ENCODE data around the gene MNAT1. TPM values are rescaled to one million over a fixed set of nuclear protein-coding genes. Genes with fewer than 3 reads are reported as not detected.

The MNAT1 gene
- total RNA-seq, 4 donors from 2014 or later: 8.4 to 25.4 (median 16.7) TPM

GRCh38 chr14:60732840-60733483 is 1.6 kb upstream of the MNAT1 start:
- no peak overlapping the region for H3K4me3 ChIP-seq (ENCODE audit: low read depth, poor library complexity, severe bottlenecking)
- DNase-seq (ENCODE audit: low spot score in 2 of 2): no peak
- 73 to 74% methylated on average over 4 of the region's 4 CpGs for WGBS, 2 donors
- TF ChIP-seq POLR2A (IDR thresholded peaks at IDR 0.05): no peak
- TF ChIP-seq, protein P1, sequence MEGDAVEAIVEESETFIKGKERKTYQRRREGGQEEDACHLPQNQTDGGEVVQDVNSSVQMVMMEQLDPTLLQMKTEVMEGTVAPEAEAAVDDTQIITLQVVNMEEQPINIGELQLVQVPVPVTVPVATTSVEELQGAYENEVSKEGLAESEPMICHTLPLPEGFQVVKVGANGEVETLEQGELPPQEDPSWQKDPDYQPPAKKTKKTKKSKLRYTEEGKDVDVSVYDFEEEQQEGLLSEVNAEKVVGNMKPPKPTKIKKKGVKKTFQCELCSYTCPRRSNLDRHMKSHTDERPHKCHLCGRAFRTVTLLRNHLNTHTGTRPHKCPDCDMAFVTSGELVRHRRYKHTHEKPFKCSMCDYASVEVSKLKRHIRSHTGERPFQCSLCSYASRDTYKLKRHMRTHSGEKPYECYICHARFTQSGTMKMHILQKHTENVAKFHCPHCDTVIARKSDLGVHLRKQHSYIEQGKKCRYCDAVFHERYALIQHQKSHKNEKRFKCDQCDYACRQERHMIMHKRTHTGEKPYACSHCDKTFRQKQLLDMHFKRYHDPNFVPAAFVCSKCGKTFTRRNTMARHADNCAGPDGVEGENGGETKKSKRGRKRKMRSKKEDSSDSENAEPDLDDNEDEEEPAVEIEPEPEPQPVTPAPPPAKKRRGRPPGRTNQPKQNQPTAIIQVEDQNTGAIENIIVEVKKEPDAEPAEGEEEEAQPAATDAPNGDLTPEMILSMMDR (IDR thresholded peaks at IDR 0.05): no peak
- intact Hi-C loops (cut with DNase I; ENCODE audit: low total_unique reads): no loop called here

GRCh38 chr14:60735416-60735815 is 855 bp downstream of the MNAT1 start:
- TF ChIP-seq, protein P1 (IDR thresholded peaks at IDR 0.05): no peak
- no peak for TF ChIP-seq POLR2A (IDR thresholded peaks at IDR 0.05)
- H3K4me3 ChIP-seq (ENCODE audit: low read depth, poor library complexity, severe bottlenecking): no peak overlapping the region
- intact Hi-C loops (cut with DNase I; ENCODE audit: low total_unique reads): no loop called here
- DNase-seq (ENCODE audit: low spot score in 2 of 2): no peak
- WGBS, 2 donors: 7 to 14% methylated on average over 5 of the region's 5 CpGs

DNA sequence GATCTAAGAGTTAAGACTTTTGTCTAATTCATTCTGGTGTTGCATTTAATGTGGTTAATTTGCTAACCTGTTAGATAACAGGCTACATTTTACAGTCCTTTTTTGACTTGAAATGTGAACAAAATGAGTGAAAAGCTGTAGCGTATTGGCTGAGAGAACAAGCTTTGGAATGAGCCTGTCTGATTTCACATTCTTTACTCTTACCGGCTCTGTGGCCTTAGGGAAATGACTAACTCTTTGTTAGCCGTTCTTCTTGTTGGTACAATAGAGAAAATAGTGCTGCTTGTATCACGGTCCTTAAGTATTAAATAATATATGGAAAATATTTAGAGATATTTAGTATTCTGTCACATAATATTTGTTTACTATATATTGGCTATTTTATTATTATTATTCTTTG is 1.9 kb downstream of the MNAT1 start:
- TF ChIP-seq POLR2A (IDR thresholded peaks at IDR 0.05): no peak
- TF ChIP-seq, protein P1 (IDR thresholded peaks at IDR 0.05): no peak
- 16 to 21% methylated on average over 4 of the region's 4 CpGs for WGBS, 2 donors
- no peak for DNase-seq (ENCODE audit: low spot score in 2 of 2)
- H3K4me3 ChIP-seq (ENCODE audit: low read depth, poor library complexity, severe bottlenecking): no peak overlapping the region
- intact Hi-C loops (cut with DNase I; ENCODE audit: low total_unique reads): no loop called here

DNA sequence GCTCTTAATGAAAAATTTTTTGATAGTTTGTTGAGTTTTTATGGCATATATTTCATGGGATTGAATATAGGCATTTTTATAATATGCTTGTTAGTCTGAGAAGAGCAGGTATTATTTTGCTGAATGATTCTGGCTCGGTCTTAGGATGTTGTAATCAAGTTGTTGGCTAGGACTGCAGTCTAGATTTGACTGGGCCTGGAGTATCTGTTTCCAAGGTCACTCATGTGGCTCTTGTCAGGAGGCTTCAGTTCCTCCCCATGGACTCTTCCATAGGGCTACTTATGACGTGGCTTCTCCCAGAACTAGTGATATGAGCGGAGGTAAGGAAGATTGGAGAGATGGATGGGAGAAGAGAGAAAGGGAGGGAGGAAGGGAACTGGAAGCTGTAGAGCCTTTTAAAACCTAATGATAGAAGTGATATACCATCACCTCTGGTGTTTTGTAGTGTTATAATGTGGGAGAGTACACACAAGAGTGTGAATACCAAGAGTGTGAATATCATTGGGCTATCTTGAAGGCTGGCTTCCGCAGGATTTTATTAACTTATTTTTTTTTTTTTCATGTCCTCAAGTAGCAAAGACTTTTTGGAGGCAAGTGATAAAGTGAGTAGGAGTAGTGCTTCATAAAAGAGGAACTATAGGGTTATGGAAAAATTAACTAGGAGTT is 4.4 kb downstream of the MNAT1 start:
- DNase-seq (ENCODE audit: low spot score in 2 of 2): no peak
- intact Hi-C loops (cut with DNase I; ENCODE audit: low total_unique reads): no loop called here
- no peak overlapping the region for H3K4me3 ChIP-seq (ENCODE audit: low read depth, poor library complexity, severe bottlenecking)
- 84 to 87% methylated on average over 4 of the region's 4 CpGs for WGBS, 2 donors
- TF ChIP-seq, protein P1 (IDR thresholded peaks at IDR 0.05): no peak
- TF ChIP-seq POLR2A (IDR thresholded peaks at IDR 0.05): no peak

DNA sequence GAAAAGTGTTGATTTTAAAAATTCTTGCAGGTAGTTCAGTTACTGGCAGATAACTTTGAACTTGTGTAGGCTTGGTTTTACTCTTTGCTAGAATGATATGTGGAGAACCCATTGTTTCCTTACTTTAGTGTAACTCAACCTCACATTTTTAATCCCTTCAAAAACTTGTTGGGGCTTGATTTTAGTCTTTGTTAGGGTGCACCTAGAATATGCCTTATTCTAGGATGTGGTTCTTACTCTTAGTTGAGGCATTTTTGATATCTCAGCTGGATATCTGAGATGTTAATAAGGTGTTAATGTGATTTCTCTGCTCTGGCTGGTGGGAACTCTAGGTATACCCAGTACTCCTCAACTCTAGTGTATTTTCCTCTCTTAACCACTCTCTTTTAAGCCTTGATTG is 10.0 kb downstream of the MNAT1 start:
- TF ChIP-seq, protein P1 (IDR thresholded peaks at IDR 0.05): no peak
- no peak for TF ChIP-seq POLR2A (IDR thresholded peaks at IDR 0.05)
- no peak overlapping the region for H3K4me3 ChIP-seq (ENCODE audit: low read depth, poor library complexity, severe bottlenecking)
- intact Hi-C loops (cut with DNase I; ENCODE audit: low total_unique reads): no loop called here

More for the DNA sequence above, 10.0 kb downstream of the MNAT1 start:
- DNase-seq (ENCODE audit: low spot score in 2 of 2): no peak

Data from lower leg skin (tissue), 4 donors.